T1000 (cell line): ENCODE results near the gene ACP5.
"Not testable (repeated sequence)": the region's sequence is repeated elsewhere in the genome, so short reads cannot be mapped to it uniquely, and the experiment has no call there.

ENCODE experiments used
- DNase-seq: peaks from one replicate; lab custom pipeline; 2025; ENCODE audit warnings: mixed read lengths; lab: John Stamatoyannopoulos, UW

Gene ACP5

DNA sequence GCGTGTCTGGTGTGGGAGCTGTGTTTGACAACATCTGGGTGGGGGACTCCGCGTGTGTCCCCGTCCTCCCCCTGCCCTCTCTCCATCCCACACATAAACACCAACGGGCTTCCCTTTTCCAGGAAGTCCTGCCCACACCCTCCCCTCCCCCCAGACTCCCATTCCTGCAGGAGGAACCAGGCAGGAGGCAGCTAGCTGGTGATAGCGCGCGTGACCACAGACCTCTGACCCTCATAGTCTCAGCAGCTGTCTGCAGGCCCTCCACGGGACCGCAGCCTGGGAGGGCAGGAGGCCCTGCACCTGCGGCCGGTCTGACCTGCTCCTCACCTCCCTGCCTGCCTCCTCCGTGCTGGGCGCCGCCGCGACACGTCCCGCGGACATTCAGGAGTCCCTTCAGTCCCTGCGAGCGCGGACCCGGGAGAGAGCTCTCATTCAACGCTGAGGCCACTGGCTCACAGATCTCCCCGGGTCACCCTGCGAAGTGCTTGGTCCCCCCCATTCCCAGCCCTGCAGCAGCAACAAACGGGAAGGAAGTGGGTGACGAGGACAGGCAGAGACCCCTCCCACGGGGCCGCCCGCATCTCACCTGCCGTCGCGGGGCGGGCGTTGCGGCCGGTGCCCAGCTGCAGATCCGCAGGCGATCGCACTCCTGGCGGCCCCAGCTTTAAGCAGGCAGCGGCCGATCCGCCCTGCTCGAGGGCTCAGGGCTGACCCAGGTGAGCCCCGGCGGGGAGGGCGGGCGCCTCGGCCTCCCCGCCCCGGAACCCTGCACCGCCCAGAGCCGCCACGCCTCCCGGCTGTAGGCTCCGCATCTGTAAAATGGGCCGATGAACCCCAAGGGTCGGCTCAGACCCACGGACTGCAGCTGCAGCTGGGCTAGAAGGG, 1.1 kb upstream of the ACP5 start:
- DNase-seq = no peak

GRCh38 chr19:11576227-11576626, 1.2 kb downstream of the ACP5 start:
- no peak for DNase-seq

- DNase-seq = no peak
These were observed 2.8 kb downstream of the ACP5 start for GRCh38 chr19:11574689-11575088.

DNA sequence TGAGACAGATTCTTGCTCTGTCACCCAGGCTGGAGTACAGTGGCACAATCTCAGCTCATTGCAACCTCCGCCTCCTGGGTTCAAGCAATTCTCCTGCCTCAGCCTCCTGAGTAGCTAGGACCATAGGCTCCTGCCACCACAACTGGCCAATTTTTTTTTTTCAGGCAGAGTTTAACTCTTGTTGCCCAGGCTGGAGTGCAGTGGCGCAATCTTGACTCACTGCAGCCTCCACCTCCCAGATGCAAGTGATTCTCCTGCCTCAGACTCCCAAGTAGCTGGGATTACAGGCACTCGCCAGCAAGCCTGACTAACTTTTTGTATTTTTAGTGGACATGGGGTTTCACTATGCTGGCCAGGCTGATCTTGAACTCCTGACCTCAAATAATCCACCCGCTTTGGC, 3.7 kb downstream of the ACP5 start:
- not testable (repeated sequence) for DNase-seq

DNA sequence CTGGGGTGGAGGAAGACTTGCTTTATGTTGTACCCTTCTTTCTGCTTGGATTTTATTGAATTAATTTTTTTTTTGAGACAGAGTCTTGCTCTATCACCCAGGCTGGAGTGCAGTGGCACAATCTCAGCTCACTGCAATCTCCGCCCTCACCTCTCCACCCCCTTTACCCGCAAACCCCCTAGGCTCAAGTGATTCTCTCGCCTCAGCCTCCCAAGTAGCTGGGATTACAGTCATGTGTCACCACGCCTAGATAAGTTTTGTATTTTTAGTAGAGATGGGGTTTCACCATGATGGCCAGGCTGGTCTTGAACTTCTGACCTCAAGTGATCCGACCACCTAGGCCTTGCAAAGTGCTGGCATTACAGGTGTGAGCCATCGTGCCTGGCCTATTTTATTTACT, 4.1 kb downstream of the ACP5 start:
- DNase-seq = not testable (repeated sequence)

DNA sequence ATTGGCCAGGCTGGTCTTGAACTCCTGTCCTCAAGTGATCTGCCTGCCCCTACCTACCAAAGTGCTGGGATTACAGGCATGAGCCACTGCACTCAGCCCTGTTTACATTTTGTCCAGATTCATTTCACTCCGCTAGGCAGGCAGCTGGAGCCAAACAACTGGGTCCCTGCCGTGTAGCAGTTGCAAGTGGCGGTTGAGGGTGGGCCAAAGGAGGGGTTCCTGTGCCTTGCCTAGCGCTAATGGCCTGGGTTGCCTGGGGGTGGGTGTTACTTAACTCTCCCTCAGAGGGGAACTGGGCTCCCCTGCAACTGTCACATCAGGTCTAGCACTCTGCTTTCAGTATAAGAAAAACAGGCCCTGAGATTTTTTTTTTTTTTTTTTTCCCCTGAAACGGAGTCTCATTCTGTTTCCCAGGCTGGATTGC, 7.4 kb downstream of the ACP5 start:
- DNase-seq = no peak

GRCh38 chr19:11566164-11566563, 11.3 kb downstream of the ACP5 start:
- no peak for DNase-seq

GRCh38 chr19:11565649-11565980, 11.8 kb downstream of the ACP5 start:
- DNase-seq = not testable (repeated sequence)

DNA sequence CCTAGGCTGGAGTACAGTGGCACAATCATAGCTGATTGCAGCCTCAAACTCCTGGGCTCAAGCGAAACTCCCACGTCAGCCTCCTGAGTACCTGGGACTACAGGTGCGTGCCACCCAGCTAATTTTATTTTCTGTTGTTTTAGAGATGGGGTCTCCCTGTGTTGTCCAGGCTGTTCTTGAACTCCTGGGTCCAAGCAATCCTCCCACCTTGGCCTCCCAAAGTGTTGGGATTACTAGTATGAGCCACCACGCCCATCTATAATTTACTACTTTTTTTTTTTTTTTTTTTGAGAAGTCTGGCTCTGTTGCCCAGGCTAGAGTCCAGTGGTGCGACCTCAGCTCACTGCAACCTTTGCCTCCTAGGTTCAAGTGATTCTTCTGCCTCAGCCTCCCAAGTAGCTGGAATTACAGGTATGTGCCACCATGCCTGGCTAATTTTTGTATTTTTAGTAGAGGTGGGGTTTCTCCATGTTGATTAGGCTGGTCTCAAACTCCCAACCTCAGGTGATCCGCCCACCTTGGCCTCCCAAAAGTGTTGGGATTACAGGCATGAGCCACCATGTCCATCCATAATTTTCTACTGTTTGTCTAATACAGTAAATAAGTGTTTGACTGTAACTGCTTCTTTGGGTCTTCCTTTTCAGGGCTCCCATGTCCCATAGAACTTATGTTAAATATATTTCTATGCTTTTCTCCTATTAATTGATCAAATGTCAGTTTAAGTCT, 13.2 kb downstream of the ACP5 start:
- DNase-seq = not testable (repeated sequence)

DNA sequence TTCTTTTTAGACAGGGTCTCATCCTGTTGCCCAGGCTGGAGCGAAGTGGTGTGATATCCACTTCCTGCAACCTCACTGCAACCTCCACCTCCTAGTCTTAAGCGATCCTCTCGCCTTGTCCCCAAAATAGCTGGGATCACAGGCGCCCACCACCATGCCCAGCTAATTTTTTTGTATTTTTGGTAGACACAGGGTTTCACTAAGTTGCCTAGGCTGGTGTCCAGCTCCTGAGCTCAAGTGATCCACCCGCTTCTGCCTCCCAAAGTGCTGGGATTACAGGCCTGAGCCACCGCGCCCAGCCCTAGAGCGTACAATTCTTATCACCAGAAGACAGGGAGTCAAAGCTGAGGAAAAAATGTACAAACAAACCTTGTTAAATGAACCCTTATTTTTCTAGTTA, 13.9 kb downstream of the ACP5 start:
- DNase-seq = no peak

- DNase-seq = peak; percentile 47
These were observed 16.9 kb downstream of the ACP5 start for GRCh38 chr19:11560404-11561051.

- peak; percentile 92 for DNase-seq
These were observed 18.3 kb downstream of the ACP5 start, which contains the start of gene ELOF1 for GRCh38 chr19:11558881-11559828. Gene ELOF1 (minus strand): TSS chr19:11559230. CDS start chr19:11554347, 4,883 bp downstream.

DNA sequence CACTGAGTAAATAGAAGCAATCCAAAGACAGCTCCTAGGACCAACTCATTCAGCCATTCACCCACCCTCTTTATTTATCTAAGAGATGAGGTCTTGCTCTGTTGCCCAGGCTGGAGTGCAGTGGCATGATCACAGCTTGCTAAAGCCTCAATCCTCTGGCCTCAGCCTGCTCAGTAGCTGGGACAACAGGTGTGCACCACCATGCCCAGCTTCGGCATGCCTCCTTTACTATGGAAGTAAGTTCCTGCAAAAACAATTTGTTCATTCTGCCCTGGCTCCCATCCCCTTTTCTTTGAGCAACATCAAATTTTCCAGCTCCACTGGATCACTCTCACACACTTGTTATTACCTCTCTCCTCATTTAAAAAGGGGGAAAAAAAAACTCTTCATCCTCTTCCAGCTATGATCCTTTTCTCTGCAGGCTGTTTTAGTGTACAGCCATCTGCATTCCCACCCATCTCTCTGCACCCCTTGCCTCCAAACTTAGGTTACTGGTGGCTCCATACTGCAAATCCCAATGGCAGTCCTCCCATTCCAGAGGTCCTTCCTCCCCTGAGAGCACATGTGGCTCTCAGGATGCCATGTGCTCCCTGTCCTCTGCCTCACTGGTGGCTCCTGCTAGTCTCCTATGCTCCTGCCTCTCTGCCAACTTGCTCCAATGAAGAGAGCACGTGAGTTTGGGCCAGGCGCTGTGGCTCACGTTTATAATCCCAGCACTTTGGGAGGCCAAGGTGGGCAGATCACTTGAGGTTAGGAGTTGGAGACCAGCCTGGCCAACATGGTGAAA, 20.6 kb downstream of the ACP5 start:
- no peak for DNase-seq

DNA sequence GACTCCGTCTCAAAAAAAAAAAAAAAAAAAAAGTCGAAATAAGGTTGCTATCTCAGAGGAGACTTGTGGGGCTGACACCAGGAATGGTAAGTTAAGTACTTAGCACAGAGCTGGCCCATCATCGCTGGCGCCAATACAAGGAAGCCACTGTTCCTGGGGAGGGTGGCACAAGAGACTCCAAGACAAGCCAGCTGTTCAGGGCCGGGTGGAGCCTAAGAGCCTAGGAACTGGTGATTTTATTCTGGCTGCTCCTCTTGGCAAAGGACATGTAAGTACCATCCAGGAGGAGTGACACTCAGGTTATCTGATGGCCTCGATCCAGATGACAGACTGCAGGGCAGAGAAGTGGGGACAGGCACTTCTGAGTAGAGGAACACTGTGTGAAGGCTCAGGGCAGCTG, 22.2 kb downstream of the ACP5 start:
- DNase-seq = no peak

DNA sequence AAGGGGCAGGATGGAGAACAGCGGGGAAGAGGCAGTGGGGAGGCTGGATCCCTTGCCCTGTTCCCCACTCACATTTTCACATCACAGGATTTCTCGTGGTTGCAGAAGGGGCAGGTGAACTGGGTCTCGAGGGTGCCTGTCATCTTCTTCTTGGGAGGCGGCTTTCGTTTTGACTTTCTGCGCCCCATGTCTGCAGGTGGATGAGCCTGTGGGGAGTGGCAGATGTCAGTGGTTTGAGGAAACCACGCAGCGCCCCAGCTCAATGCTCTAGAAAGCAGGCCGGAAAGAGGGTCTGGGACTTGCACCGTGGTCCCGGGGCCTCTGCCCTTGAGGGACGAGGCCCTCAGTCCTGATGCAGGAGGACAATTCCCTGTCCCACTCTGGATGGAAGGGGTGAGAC, 23.3 kb downstream of the ACP5 start:
- DNase-seq = no peak

- no peak for DNase-seq
These were observed 24.6 kb downstream of the ACP5 start for GRCh38 chr19:11552666-11553372.

- no peak for DNase-seq
These were observed 25.7 kb downstream of the ACP5 start for GRCh38 chr19:11551603-11552235.

- no peak for DNase-seq
These were observed 27.2 kb downstream of the ACP5 start for GRCh38 chr19:11550265-11550664.

- no peak for DNase-seq
These were observed 28.0 kb downstream of the ACP5 start for GRCh38 chr19:11549386-11549953.
